Activated T-cell treated with anti-CD3 and anti-CD28 coated beads, Interleukin-2, amount 50 U/mL, for 24 hours (primary cell): ENCODE data around the gene ORM1.

Experiments used
- DNase-seq: peaks from one replicate; pipeline ENCODE4 v3.0.0-alpha.2; 2020
- H3K27ac Mint-ChIP-seq: 2 replicates; pipeline ENCODE4 v1.8.0; 2020; ENCODE audit warnings: mild to moderate bottlenecking, mixed read lengths
- H3K27me3 Mint-ChIP-seq: 2 replicates; pipeline ENCODE4 v1.8.0; 2020; ENCODE audit warnings: mixed read lengths
- H3K36me3 Mint-ChIP-seq: 2 replicates; pipeline ENCODE4 v1.8.0; 2020; ENCODE audit warnings: low read depth, mixed read lengths
- H3K4me1 Mint-ChIP-seq: 2 replicates; pipeline ENCODE4 v1.8.0; 2020; ENCODE audit warnings: low read depth, mixed read lengths
- H3K4me3 Mint-ChIP-seq: 2 replicates; pipeline ENCODE4 v1.8.0; 2020; ENCODE audit warnings: mild to moderate bottlenecking, moderate library complexity, mixed read lengths
- H3K9me3 Mint-ChIP-seq: 2 replicates; pipeline ENCODE4 v1.8.0; 2020; ENCODE audit warnings: mixed read lengths

Gene ORM1

DNA sequence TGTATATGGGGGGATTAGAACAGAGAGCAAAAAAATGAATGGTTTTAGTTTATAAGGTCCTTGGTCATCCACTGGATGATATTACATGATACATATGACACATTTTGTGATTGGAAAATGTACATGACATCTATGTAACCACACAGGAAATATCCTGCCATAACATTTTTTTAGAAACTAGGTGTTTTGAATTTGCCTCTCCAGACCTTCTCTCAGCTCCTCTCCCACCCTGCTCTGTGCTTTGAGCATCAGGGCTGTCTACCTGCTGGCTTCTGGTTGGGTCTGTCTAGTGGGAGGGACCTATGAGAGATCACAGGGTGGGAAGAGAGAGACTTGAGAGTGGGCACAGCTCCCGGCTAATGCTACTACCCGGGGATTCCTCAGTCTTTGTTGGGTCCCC is 40.5 kb downstream of the ORM1 start:
- Mint-ChIP-seq H3K27me3 (no peaks in the 10 kb centered on the region), H3K4me3 (peak overlapping the region; percentile 37), H3K9me3 (no peaks in the 10 kb centered on the region), H3K27ac (peak overlapping the region; percentile 94), H3K36me3 (peaks cover 96% of the 10 kb centered on the region), H3K4me1 (peaks cover 83% of the 10 kb centered on the region)
- no peak for DNase-seq

DNA sequence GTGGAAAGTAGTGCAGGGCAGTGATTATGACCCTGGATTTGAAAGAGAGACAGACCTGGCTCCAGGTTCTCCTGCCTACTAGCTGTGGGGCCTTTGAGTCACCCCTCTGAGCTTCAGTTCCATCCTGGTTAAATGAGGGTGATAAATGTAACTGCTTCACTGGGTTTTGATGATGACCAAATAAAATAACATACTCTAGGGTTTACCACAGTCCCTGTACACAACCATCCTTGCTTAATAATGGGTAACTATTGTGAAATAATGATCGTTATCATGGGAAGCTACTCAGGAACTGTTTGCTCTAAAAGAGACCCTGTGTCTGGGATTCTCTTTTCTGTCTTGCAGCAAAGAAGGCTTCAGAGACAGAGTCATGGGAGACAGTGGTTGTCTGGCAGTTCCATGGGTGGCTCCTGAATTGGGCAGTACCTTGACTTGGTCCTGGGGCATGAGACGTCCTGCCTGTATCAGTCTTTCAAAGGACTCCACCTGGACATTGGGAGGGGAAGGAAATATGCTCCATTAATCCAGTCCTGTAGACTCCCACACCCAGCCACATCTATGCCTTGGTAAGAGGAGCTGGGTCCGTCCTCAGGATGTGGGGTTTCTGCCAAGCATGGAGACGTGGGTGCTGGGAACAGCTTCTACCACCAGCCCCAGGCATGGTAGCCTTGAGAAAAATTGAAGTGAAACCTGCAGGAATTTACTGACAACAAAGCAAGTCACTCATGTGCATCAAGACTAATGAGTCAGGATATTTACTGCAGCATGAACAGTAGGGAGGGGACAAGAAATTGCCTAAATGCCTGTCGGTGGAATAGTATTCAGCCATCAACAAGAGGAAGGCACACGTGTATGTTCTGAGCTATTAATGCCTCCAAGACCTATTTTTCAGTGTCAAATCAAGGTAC is 41.5 kb downstream of the ORM1 start:
- Mint-ChIP-seq H3K4me1 (peaks cover 89% of the 10 kb centered on the region), H3K36me3 (peaks cover 94% of the 10 kb centered on the region), H3K27me3 (no peaks in the 10 kb centered on the region), H3K9me3 (no peaks in the 10 kb centered on the region), H3K27ac (peak overlapping the region; percentile 94), H3K4me3 (peak overlapping the region; percentile 15)
- no peak for DNase-seq

DNA sequence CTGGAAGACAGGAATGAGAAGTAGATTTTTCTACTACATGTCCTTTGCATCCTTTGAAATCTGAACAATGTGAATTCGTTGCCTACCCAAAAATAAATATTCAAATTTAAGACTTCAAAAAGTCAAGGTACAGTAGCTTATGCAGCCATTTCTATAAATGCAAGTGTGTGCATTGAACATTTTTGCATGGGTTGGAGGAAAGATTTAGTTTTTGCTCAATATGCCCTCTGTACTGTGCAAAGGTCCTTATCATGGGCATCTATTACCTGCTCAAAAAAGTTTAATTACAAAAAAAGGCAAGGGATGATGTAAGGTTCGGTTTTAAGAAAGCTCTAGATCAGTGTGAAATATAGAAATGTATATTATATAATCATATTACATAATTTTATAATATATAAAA is 42.3 kb downstream of the ORM1 start:
- DNase-seq: no peak
- Mint-ChIP-seq H3K36me3 (peaks cover 94% of the 10 kb centered on the region), H3K9me3 (no peaks in the 10 kb centered on the region), H3K4me1 (peaks cover 89% of the 10 kb centered on the region), H3K27me3 (no peaks in the 10 kb centered on the region), H3K4me3 (no peak overlapping the region), H3K27ac (peak overlapping the region; percentile 94)

DNA sequence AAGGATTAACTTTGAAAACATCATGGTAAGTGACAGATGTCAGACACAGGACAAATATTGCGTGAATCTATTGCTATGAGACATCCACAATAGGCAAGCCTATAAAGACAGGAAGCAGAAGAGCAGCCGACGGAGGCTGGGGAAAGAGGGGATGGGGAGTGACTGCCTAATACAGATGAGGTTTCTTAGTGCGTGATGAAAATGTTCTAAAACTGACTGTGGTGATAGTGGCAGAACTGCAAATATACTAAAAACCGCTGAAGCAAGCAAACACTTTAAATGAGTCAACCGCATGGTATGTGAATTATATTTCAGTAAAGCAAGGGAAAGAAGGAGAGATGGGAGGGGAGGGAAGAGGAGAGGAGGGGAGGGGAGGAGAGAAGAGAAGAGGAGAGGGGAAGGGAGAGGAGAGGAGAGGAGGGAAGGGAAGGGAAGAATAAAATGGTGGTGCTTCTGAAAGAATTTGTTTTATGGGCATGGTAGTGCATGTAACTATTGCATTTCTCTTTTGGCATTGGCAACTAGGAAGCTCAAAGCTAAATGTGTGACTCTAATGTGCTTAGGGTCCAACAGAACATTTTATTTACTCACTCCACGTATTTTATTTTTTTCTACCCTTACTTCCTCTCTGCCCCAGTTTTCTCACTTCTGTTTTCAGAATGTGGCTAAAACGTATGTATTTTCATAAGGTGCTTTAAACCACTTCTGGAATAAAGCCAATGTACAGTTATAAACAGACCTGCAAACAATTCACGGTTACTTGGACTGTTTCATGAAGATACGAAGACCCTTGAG is 43.6 kb downstream of the ORM1 start:
- Mint-ChIP-seq H3K4me1 (peaks cover 88% of the 10 kb centered on the region), H3K4me3 (peak overlapping the region; percentile 21), H3K36me3 (peaks cover 93% of the 10 kb centered on the region), H3K9me3 (no peaks in the 10 kb centered on the region), H3K27me3 (no peaks in the 10 kb centered on the region), H3K27ac (peak overlapping the region; percentile 92)
- no peak for DNase-seq

DNA sequence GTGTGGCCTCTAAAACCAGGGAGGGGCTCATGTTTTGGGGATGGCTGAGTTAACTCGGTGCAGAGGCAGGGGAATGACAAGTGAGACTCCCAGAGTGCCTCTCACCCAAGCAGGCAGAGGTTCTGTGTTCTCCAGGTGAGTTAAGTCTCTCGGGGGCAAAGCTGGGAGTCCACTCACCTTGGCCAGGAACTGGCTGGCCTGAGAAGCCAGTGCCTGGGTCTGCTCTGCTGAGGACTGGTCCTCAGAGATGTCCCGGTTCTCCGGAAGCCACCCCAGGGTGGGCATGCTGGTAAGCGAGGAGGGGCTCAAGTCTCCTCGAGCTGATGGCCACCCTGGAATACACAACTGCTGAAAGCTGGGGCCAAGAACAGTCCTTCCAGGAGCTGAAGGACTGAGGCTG is 44.5 kb downstream of the ORM1 start:
- Mint-ChIP-seq H3K4me1 (peaks cover 92% of the 10 kb centered on the region), H3K27ac (peak overlapping the region; percentile 92), H3K4me3 (peak overlapping the region; percentile 21), H3K36me3 (peaks cover 93% of the 10 kb centered on the region), H3K9me3 (no peaks in the 10 kb centered on the region), H3K27me3 (no peaks in the 10 kb centered on the region)
- DNase-seq: no peak

DNA sequence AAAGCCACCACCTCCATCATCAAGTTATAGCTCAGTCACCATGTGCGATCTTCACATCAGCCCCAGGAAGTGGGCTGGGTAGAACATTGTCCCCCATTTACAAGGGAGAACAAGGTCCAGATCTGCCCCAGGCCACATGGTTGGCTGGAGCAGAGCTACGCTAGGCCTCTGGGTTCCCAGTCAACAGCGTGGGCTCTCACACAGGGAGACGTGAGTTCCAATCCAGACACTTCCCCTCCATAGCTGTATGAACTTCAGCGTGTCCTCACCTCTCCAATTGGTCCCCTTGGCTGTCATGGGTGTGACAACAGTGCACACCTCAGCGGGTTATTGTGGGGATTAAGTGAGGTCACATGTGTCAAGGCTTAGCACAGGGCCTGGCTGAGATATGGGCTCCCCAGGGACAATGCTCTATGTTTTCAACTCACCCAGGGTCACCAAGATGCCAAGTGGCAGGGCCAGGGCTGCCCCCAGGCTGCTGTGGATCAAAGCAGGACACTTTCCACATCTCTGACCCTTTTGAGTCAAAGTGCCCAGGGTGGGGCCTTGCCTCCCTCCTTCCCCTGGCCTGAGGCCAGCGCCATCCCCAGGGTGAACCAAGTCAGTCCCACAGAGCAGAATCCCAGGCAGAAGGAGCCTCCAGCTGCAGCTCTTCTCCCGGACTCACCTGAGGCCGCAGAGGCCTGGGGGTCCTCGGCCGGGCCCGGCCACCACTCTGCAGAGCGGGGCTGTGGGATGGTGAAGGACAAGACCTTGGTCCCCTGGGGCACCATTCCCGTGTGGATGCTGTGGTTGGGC is 45.1 kb downstream of the ORM1 start:
- Mint-ChIP-seq H3K4me3 (no peak overlapping the region), H3K27ac (peak overlapping the region; percentile 92), H3K27me3 (no peaks in the 10 kb centered on the region), H3K4me1 (peaks cover 92% of the 10 kb centered on the region), H3K9me3 (no peaks in the 10 kb centered on the region), H3K36me3 (peaks cover 93% of the 10 kb centered on the region)
- no peak for DNase-seq

DNA sequence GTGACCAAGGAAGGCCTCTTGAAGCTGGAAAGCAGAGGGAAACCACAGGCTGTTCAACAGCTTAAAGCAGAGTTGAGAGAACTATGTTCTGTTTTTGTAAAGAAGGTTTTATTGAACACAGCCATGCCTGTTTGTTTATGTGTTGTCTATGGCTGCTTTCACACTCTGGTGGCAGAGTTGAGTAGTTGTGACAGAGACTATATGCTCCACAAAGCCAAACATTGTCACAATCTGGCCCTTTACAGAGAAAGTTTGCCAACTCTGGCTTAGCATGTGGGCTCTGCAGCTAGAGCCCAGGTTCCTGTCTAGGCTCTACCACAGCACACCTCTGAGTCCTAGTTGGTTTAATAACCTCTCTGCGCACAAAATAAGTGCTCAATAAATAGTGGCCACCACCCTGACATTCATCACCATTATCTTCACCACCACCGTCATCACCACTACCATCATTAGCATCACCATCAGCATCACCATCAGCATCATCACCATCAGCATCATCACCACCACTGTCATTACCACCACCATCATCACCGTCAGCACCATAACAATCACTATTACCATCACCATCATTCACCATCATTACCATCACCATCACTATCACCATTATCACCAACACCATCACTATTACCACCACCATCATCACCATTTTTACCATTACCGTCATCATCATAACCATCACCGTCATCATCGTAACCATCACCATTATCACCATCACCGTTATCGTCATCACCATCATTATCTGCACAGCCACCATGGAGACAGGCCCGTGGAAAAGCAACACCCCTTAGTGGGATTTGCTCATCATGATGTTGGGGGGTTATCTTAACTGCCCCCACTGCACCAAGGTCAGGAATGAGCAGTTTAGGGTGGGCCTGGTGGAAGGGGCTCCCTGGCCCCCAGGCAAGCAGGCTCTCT is 46.6 kb downstream of the ORM1 start:
- no peaks in the 10 kb centered on the region for H3K9me3 Mint-ChIP-seq
- DNase-seq: no peak
- peaks cover 93% of the 10 kb centered on the region for H3K36me3 Mint-ChIP-seq
- H3K27me3 Mint-ChIP-seq: no peaks in the 10 kb centered on the region
- H3K4me1 Mint-ChIP-seq: peaks cover 91% of the 10 kb centered on the region
- H3K4me3 Mint-ChIP-seq: no peak overlapping the region
- peak overlapping the region; percentile 72 for H3K27ac Mint-ChIP-seq

DNA sequence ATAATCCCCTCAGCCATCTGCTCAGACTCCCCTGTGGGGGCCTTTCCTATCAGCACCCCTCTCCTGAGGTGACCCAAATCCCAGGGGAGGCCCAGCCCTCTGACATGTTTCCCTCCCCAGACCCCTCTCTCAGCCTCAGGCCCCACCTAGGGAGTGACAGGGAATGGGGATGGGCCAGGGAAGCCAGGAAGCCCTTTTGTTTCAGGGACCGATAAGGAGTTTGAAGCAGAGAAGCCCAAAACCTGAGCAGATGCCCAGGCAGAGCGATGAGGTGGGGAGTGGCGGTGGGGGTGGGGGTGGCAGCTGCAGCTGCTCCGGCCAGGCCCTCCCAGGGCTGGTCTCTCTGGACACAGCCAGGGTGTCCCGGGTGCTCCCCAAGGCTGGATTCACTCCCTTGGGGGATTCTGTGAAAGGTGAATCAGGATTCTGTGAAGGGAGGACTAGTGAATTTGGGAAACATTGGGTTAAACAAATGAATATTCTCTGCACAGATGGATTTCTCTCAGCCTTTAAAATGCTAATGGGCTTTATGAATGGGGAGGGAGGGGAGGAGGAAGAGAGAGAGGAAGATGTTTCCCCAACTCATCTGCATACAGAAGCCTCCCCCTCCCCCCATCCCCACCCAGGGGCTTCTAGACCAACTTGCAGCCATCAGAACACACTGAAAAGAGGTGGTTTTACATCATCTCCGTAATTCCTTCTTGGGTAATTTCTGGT is 47.5 kb downstream of the ORM1 start:
- no peak for DNase-seq
- Mint-ChIP-seq H3K27ac (peak overlapping the region; percentile 97), H3K4me1 (peaks cover 92% of the 10 kb centered on the region), H3K27me3 (no peaks in the 10 kb centered on the region), H3K4me3 (no peak overlapping the region), H3K9me3 (no peaks in the 10 kb centered on the region), H3K36me3 (peaks cover 94% of the 10 kb centered on the region)

DNA sequence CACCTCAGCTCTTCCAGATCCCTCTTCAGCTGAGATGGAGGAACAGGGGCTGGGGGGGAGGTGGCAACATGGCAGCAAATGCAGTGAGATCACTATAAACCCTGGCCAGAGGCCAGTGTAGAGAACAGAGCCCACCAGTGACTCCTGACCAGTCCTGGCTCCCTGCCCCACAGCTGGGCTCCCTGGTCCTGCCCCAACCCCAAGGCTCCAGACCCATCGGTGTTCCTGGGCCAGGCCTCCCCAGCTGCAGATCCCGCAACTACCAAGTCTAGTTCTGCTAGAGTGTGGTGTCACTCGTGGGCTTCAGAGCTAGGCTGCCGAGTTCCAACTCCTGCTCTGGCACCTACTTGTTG is 48.0 kb downstream of the ORM1 start:
- DNase-seq: no peak
- Mint-ChIP-seq H3K36me3 (peaks cover 93% of the 10 kb centered on the region), H3K27me3 (no peaks in the 10 kb centered on the region), H3K9me3 (no peaks in the 10 kb centered on the region), H3K27ac (peak overlapping the region; percentile 97), H3K4me1 (peaks cover 92% of the 10 kb centered on the region), H3K4me3 (no peak overlapping the region)

DNA sequence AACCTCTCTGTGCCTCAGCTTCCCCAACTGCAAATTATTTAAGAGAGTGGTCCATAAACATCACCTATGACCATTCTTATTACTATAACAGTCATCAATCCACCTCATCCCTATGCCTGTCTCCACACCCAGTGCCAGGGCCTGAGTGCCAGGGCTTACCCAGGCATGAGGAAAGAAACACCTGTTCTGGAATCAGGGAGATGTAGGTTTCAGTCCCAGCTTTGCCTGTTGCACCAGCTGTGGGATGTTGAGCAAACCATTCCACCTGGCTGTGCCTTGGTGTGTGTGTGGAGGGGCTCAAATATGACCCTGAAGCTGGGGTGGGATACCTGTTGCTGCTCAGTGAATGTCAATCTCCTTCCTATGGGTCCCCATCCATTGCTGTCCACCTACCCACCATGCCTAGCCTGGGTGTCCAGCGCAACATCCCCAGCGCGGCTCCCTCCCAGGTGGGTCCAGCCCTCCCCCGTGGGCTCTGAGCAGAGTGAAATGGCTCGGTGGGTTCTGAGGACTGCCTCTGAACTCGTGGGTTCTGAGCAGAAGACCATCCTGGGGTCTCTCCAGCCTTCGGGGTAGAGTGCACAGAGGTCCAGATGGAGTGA is 48.5 kb downstream of the ORM1 start:
- no peaks in the 10 kb centered on the region for H3K27me3 Mint-ChIP-seq

DNA sequence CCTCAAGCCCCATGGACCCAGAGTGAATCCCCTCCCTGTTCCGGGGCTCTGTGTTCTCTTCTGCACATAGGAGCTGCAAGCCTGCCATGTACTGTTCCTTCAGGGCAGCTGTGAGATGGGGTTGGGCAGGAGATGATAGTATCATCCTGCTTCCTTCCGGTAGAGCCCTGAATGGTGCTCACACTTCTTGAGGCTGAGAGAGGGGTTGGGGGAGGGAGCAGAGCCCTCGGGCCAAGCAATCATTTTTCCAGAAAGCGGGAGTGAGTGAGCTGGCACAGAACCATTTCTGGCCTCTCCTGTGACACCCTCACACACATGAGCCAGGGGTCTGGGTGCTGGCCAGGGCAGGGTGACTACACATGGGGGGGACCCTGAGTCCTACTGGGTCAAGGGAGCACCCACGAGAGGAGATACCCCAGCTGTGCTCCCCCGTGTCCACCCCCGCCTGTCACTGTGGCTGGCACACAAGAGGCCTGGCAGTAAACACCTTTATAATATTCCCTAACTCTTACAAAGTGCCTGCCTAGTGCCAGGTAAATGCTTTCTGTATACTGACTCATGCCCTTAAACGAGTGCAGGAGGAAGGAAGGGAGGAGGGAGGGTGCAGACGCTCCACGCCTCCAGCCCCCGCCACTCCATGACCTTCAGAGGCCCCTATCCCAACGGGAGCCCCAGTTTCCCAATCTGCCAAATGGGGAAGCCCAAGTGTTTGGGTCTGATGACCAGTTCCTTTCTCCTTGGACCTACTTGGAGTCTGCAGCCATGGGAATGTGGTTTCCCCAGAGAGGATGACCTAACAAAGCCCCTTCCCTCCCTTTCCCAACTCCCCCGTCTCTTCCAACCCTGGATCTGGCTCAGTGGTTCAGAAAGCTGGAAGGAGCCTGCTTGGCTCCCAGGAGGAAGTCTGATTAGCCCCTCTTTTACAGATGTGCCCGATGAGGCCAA is 49.3 kb downstream of the ORM1 start:
- peak overlapping the region; percentile 70 for H3K4me3 Mint-ChIP-seq
- H3K36me3 Mint-ChIP-seq: peaks cover 93% of the 10 kb centered on the region
- H3K27ac Mint-ChIP-seq: peak overlapping the region; percentile 97
- H3K9me3 Mint-ChIP-seq: no peaks in the 10 kb centered on the region
- no peaks in the 10 kb centered on the region for H3K27me3 Mint-ChIP-seq
- DNase-seq: peak; percentile 66
- peaks cover 89% of the 10 kb centered on the region for H3K4me1 Mint-ChIP-seq

More for the DNA sequence above, 48.5 kb downstream of the ORM1 start:
- Mint-ChIP-seq H3K4me3 (peak overlapping the region; percentile 70), H3K36me3 (peaks cover 91% of the 10 kb centered on the region), H3K27ac (peak overlapping the region; percentile 97), H3K4me1 (peaks cover 89% of the 10 kb centered on the region), H3K9me3 (no peaks in the 10 kb centered on the region)
- no peak for DNase-seq

DNA sequence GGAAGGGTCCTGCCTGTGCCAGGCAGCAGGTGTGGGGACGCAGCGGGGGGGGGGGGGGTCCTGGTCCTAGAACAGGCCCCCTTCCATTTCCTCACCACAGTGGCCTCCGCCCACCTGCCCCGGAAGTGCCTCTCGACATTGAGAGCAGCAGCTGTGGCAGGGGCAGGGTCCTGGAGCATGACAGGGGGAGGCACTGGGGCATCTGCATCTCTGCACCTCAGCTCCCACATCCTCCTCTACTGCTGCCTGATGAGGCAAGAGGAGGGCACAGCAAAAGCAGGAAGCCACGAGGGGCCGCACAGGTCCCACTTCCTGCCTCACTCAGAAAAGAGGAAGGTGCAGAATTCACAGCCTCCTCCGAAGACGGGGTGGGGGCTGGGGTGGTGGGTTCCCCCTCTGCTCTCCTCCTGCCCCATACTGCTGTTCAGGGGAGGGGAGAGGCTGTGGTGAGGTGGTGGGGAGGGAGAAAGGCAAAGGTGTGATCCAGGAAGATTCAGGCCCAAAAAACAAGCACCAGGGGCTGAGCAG is 50.1 kb downstream of the ORM1 start:
- peak; percentile 83 for DNase-seq
- Mint-ChIP-seq H3K9me3 (no peaks in the 10 kb centered on the region), H3K4me1 (peaks cover 89% of the 10 kb centered on the region), H3K27ac (peak overlapping the region; percentile 97), H3K27me3 (no peaks in the 10 kb centered on the region), H3K4me3 (peak overlapping the region; percentile 70), H3K36me3 (peaks cover 93% of the 10 kb centered on the region)
